ENCODE results near the gene CLEC2L. TPM values are rescaled to one million over a fixed set of nuclear protein-coding genes. Genes with fewer than 3 reads are reported as not detected.
A peak's percentile ranks its signal among the peaks of the same experiment; 100 is the strongest.

CLEC2L gene
- total and polyA plus RNA-seq, 2 experiments from 2014 or later, result not detected

DNA sequence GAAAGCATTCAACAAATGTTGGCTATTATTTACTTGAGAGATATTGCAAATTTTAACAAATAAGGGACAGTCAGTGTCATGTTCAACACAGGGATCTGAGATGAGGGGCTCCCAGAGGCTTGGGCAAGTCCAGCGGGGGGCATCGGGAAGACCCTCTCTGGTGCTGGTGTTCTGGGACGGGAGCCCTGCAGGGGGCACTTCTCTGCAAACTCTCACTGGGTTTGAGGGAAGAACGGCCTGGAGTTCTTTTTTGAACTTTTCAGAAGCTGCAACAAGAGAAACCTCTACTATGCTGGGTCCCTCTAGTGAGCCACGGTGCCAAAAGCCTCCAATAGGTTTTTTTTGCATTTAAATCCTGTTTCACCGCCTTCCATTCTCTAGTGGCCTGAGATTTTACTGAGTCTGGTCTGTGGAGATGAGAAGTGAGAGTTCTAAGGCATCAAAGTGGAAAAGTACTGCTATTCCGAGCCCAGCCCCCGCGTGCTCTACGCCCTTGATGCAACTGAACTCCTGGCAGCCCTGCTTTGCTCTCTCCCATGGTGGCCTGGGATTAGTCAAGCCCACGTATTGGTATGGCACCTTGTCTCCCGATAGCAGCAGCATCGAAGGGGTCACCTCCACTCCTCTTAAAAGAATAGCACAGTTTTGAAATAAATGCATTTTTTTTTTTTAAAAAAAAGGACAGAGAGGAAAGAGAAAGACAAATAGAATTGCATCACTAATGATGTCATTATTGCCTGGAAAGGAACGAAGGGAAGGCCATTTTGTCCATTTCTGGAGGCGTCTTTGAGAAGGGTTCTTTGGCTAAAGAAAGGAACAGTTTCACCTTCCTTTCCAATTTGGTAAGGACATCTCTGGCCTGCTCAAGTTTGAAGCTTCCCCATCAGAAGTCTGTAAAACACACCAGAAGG lies 43.5 kb downstream of the CLEC2L start:
- Histone ChIP-seq H3K27me3 (ENCODE audit: insufficient read depth) (no peaks in the 10 kb centered on the region), H3F3A (replicated peaks; ENCODE audit: low read depth) (no peaks in the 10 kb centered on the region), H4K20me1 (replicated peaks; ENCODE audit: insufficient read depth) (no peaks in the 10 kb centered on the region), H3K4me2 (no peak overlapping the region), H2AFZ (no peak overlapping the region), H3K4me3 (no peak overlapping the region), H3K4me1 (ENCODE audit: insufficient read depth) (peaks cover 15% of the 10 kb centered on the region), H3K79me2 (replicated peaks; ENCODE audit: insufficient read depth) (no peaks in the 10 kb centered on the region), H3K36me3 (ENCODE audit: insufficient read depth) (no peaks in the 10 kb centered on the region), H3K27ac (ENCODE audit: low read depth) (no peak overlapping the region), H3K9me2 (ENCODE audit: insufficient read depth) (no peaks in the 10 kb centered on the region)
- ATAC-seq, result peak; percentile 40
- no peak overlapping the region for H3K27ac Mint-ChIP-seq
- TF ChIP-seq EZH2phosphoT487 (IDR thresholded peaks at IDR 0.05; ENCODE audit: unreplicated experiment), result no peak
- no peak for TF ChIP-seq EZH2 (IDR thresholded peaks at IDR 0.05; ENCODE audit: low read depth, unreplicated experiment)
- TF ChIP-seq CTCF (conservative IDR thresholded peaks at IDR 0.05; ENCODE audit: low read depth in 2 of 2), result peak in 1 of 2 experiments; percentile 18; a peak in 1 of 4 replicates
- no peak for TF ChIP-seq STAT1 (IDR thresholded peaks at IDR 0.05; ENCODE audit: unreplicated experiment)
- TF ChIP-seq ZNF331 (CRISPR knock-in tag; IDR thresholded peaks at IDR 0.05; ENCODE audit: low read depth), result no peak
- no peak overlapping the region for H3K4me3 Mint-ChIP-seq
- peaks cover 2% of the 10 kb centered on the region for H3K27me3 Mint-ChIP-seq (ENCODE audit: insufficient read depth, low read depth, poor library complexity)
- H3K9me3 Mint-ChIP-seq, result no peaks in the 10 kb centered on the region; the same call in 2 of the 3 replicates
- H3K36me3 Mint-ChIP-seq (ENCODE audit: low read depth), result no peaks in the 10 kb centered on the region
- peaks cover 22% of the 10 kb centered on the region for H3K4me1 Mint-ChIP-seq
- DNase-seq (ENCODE audit: low spot score), result peak; percentile 37

GRCh38 chr7:139567647-139568345 lies 44.3 kb downstream of the CLEC2L start:
- Histone ChIP-seq H3F3A (replicated peaks; ENCODE audit: low read depth) (no peaks in the 10 kb centered on the region), H3K27ac (ENCODE audit: low read depth) (no peak overlapping the region), H3K79me2 (replicated peaks; ENCODE audit: insufficient read depth) (no peaks in the 10 kb centered on the region), H3K9me2 (ENCODE audit: insufficient read depth) (no peaks in the 10 kb centered on the region), H3K27me3 (ENCODE audit: insufficient read depth) (no peaks in the 10 kb centered on the region), H3K4me3 (no peak overlapping the region), H4K20me1 (replicated peaks; ENCODE audit: insufficient read depth) (no peaks in the 10 kb centered on the region), H2AFZ (no peak overlapping the region), H3K4me2 (no peak overlapping the region), H3K4me1 (ENCODE audit: insufficient read depth) (peaks cover 15% of the 10 kb centered on the region), H3K36me3 (ENCODE audit: insufficient read depth) (no peaks in the 10 kb centered on the region)
- ATAC-seq, result no peak
- peaks cover 2% of the 10 kb centered on the region for H3K27me3 Mint-ChIP-seq (ENCODE audit: insufficient read depth, low read depth, poor library complexity)
- DNase-seq (ENCODE audit: low spot score), result no peak
- no peaks in the 10 kb centered on the region; the same call in 2 of the 3 replicates for H3K9me3 Mint-ChIP-seq
- H3K4me1 Mint-ChIP-seq, result peaks cover 22% of the 10 kb centered on the region
- no peak for TF ChIP-seq POLR2AphosphoS5 (IDR thresholded peaks at IDR 0.05; ENCODE audit: low read depth)
- no peaks in the 10 kb centered on the region for H3K36me3 Mint-ChIP-seq (ENCODE audit: low read depth)
- H3K27ac Mint-ChIP-seq, result no peak overlapping the region
- H3K4me3 Mint-ChIP-seq, result no peak overlapping the region

DNA sequence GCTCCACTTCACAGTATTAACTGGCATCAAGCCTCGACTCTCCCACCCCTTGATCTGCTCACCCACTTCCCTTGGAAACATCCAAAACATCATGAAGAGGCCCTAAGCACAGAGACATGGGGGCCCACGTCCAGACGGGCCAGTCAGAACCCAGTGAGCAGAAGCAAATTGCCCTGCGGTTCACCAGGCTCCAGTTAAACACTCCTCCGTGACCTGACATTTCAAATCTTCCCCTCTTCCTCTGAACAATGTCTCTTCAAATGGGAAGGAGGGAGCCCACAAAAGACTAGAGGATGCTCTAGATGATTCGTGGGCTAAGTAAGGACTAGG lies 44.8 kb downstream of the CLEC2L start:
- H3K4me3 Mint-ChIP-seq, result no peak overlapping the region
- Histone ChIP-seq H3K79me2 (replicated peaks; ENCODE audit: insufficient read depth) (no peaks in the 10 kb centered on the region), H3K4me3 (no peak overlapping the region), H2AFZ (no peak overlapping the region), H3K27ac (ENCODE audit: low read depth) (no peak overlapping the region), H3K9me2 (ENCODE audit: insufficient read depth) (no peaks in the 10 kb centered on the region), H4K20me1 (replicated peaks; ENCODE audit: insufficient read depth) (no peaks in the 10 kb centered on the region), H3F3A (replicated peaks; ENCODE audit: low read depth) (no peaks in the 10 kb centered on the region), H3K36me3 (ENCODE audit: insufficient read depth) (no peaks in the 10 kb centered on the region), H3K4me2 (no peak overlapping the region), H3K27me3 (ENCODE audit: insufficient read depth) (no peaks in the 10 kb centered on the region), H3K4me1 (ENCODE audit: insufficient read depth) (peaks cover 11% of the 10 kb centered on the region)
- peaks cover 2% of the 10 kb centered on the region for H3K27me3 Mint-ChIP-seq (ENCODE audit: insufficient read depth, low read depth, poor library complexity)
- ATAC-seq (no peak), DNase-seq (ENCODE audit: low spot score) (no peak)
- H3K4me1 Mint-ChIP-seq, result peaks cover 19% of the 10 kb centered on the region
- no peaks in the 10 kb centered on the region; the same call in 2 of the 3 replicates for H3K9me3 Mint-ChIP-seq
- H3K36me3 Mint-ChIP-seq (ENCODE audit: low read depth), result no peaks in the 10 kb centered on the region
- H3K27ac Mint-ChIP-seq, result no peak overlapping the region
- TF ChIP-seq, protein P1, sequence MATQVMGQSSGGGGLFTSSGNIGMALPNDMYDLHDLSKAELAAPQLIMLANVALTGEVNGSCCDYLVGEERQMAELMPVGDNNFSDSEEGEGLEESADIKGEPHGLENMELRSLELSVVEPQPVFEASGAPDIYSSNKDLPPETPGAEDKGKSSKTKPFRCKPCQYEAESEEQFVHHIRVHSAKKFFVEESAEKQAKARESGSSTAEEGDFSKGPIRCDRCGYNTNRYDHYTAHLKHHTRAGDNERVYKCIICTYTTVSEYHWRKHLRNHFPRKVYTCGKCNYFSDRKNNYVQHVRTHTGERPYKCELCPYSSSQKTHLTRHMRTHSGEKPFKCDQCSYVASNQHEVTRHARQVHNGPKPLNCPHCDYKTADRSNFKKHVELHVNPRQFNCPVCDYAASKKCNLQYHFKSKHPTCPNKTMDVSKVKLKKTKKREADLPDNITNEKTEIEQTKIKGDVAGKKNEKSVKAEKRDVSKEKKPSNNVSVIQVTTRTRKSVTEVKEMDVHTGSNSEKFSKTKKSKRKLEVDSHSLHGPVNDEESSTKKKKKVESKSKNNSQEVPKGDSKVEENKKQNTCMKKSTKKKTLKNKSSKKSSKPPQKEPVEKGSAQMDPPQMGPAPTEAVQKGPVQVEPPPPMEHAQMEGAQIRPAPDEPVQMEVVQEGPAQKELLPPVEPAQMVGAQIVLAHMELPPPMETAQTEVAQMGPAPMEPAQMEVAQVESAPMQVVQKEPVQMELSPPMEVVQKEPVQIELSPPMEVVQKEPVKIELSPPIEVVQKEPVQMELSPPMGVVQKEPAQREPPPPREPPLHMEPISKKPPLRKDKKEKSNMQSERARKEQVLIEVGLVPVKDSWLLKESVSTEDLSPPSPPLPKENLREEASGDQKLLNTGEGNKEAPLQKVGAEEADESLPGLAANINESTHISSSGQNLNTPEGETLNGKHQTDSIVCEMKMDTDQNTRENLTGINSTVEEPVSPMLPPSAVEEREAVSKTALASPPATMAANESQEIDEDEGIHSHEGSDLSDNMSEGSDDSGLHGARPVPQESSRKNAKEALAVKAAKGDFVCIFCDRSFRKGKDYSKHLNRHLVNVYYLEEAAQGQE (IDR thresholded peaks at IDR 0.05; ENCODE audit: unreplicated experiment), result no peak
- TF ChIP-seq STAT1 (IDR thresholded peaks at IDR 0.05; ENCODE audit: unreplicated experiment), result no peak
- no peak for TF ChIP-seq EZH2phosphoT487 (IDR thresholded peaks at IDR 0.05; ENCODE audit: unreplicated experiment)
- TF ChIP-seq ZNF114 (CRISPR knock-in tag; IDR thresholded peaks at IDR 0.05), result no peak
- no peak for TF ChIP-seq CTCF (conservative IDR thresholded peaks at IDR 0.05; ENCODE audit: low read depth in 2 of 2)
- no peak for TF ChIP-seq ZNF331 (CRISPR knock-in tag; IDR thresholded peaks at IDR 0.05; ENCODE audit: low read depth)
- no peak for TF ChIP-seq EZH2 (IDR thresholded peaks at IDR 0.05; ENCODE audit: low read depth, unreplicated experiment)

Data from GM23338 (cell line).